Colon (tissue), 2 donors: ENCODE measurements around the gene ADAMTSL3.
"Not testable (repeated sequence)": the region's sequence is repeated elsewhere in the genome, so short reads cannot be mapped to it uniquely, and the experiment has no call there.

ENCODE experiments used
- FAIRE-seq: peaks from 2 replicates; lab custom pipeline; 2012; peaks lifted over from hg19 to GRCh38; lab: Jason Lieb, UNC
- donor health status: control.
- donor health status: control.

The ADAMTSL3 gene

GRCh38 chr15:84037301-84037700 lies 383.4 kb downstream of the ADAMTSL3 start:
- no peak for FAIRE-seq

GRCh38 chr15:84042434-84043056 lies 388.6 kb downstream of the ADAMTSL3 start:
- not testable (repeated sequence) for FAIRE-seq

- no peak for FAIRE-seq
Observed at GRCh38 chr15:84046064-84046637, 392.2 kb downstream of the ADAMTSL3 start.

GRCh38 chr15:84049480-84049879 lies 395.6 kb downstream of the ADAMTSL3 start:
- not testable (repeated sequence) for FAIRE-seq

GRCh38 chr15:84050076-84050475 lies 396.2 kb downstream of the ADAMTSL3 start:
- no peak for FAIRE-seq

GRCh38 chr15:84051146-84051545 lies 397.2 kb downstream of the ADAMTSL3 start:
- FAIRE-seq: not testable (repeated sequence)

GRCh38 chr15:84054544-84054943 lies 400.6 kb downstream of the ADAMTSL3 start:
- not testable (repeated sequence) for FAIRE-seq

- no peak for FAIRE-seq
Observed at GRCh38 chr15:84057714-84058331, 403.9 kb downstream of the ADAMTSL3 start.

GRCh38 chr15:84063674-84064073 lies 409.8 kb downstream of the ADAMTSL3 start:
- FAIRE-seq: not testable (repeated sequence)

- FAIRE-seq: not testable (repeated sequence)
Observed at GRCh38 chr15:84068674-84069073, 414.8 kb downstream of the ADAMTSL3 start.

- not testable (repeated sequence) for FAIRE-seq
Observed at GRCh38 chr15:84078038-84078437, 424.1 kb downstream of the ADAMTSL3 start.

GRCh38 chr15:84079325-84079884 lies 425.5 kb downstream of the ADAMTSL3 start:
- FAIRE-seq: not testable (repeated sequence)

GRCh38 chr15:84079885-84080777 lies 426.2 kb downstream of the ADAMTSL3 start:
- no peak for FAIRE-seq

- not testable (repeated sequence) for FAIRE-seq
Observed at GRCh38 chr15:84080778-84081084, 426.8 kb downstream of the ADAMTSL3 start.

- no peak for FAIRE-seq
Observed at GRCh38 chr15:84081391-84082168, 427.7 kb downstream of the ADAMTSL3 start.

GRCh38 chr15:84082739-84083138 lies 428.8 kb downstream of the ADAMTSL3 start:
- FAIRE-seq: no peak

- not testable (repeated sequence) for FAIRE-seq
Observed at GRCh38 chr15:84086071-84086470, 432.1 kb downstream of the ADAMTSL3 start.
